Spleen (tissue), 11 donors: ENCODE results near the gene PRPH. TPM values are rescaled to one million over a fixed set of nuclear protein-coding genes. Genes with fewer than 3 reads are reported as not detected.
A peak's percentile ranks its signal among the peaks of the same experiment; 100 is the strongest.

ENCODE experiments used
- DNase-seq: peaks from one replicate; pipeline ENCODE4 v3.0.0-alpha.2; 2020
- H3K27ac ChIP-seq, 8 donors: fragments of 200-600 bp; sonication (generic) in 7 of 8; 1 replicate in 4 of 8; 2 replicates in 4 of 8; pipeline versions ENCODE4 v1.5.0 to v1.8.0; 2016 to 2021; ENCODE audit warnings: inconsistent platforms in 4 of 8, mild to moderate bottlenecking in 4 of 8, moderate library complexity in 1 of 8
- H3K27me3 ChIP-seq, 7 donors: fragments of 200-600 bp; sonication (generic) in 6 of 7; replicated peaks in 1 of 7; 1 replicate in 4 of 7; 2 replicates in 3 of 7; pipeline versions ENCODE4 v1.5.0 to v1.8.0; 2016 to 2021; ENCODE audit warnings: inconsistent platforms in 3 of 7, mild to moderate bottlenecking in 1 of 7
- H3K36me3 ChIP-seq, 6 donors: fragments of 200-600 bp; sonication (generic) in 5 of 6; 1 replicate in 4 of 6; 2 replicates in 2 of 6; pipeline versions ENCODE4 v1.5.0 to v1.8.0; 2016 to 2021; ENCODE audit warnings: inconsistent platforms in 2 of 6
- H3K4me1 ChIP-seq, 6 donors: fragments of 200-600 bp; sonication (generic) in 5 of 6; 1 replicate in 3 of 6; 2 replicates in 3 of 6; pipeline versions ENCODE4 v1.5.0 to v1.8.0; 2016 to 2021; ENCODE audit warnings: inconsistent platforms in 3 of 6
- H3K4me3 ChIP-seq, 8 donors: fragments of 200-600 bp; sonication (generic) in 7 of 8; 1 replicate in 4 of 8; 2 replicates in 4 of 8; pipeline versions ENCODE4 v1.5.0 to v1.8.0; 2016 to 2021; ENCODE audit warnings: inconsistent platforms in 4 of 8, mild to moderate bottlenecking in 4 of 8, moderate library complexity in 2 of 8
- H3K9me3 ChIP-seq, 8 donors: fragments of 200-600 bp; sonication (generic) in 7 of 8; 1 replicate in 4 of 8; 2 replicates in 4 of 8; pipeline versions ENCODE4 v1.5.0 to v1.8.0; 2016 to 2021; ENCODE audit warnings: inconsistent platforms in 4 of 8
- CTCF ChIP-seq, 11 experiments: fragments of 200-600 bp in 7 of 11; fragments of 450-650 bp in 4 of 11; sonication (generic) in 4 of 11; IDR thresholded peaks in 8 of 11; conservative IDR thresholded peaks in 3 of 11; 1 replicate in 7 of 11; 2 replicates in 4 of 11; pipeline versions ENCODE4 v1.4.0 to v1.8.0; 2016 to 2021; ENCODE audit warnings: antibody characterized with exemption in 11 of 11, inconsistent platforms in 4 of 11, mild to moderate bottlenecking in 1 of 11
- POLR2A ChIP-seq, 3 donors: fragments of 450-650 bp; IDR thresholded peaks; one replicate each; pipeline ENCODE4 v1.5.1; 2017; ENCODE audit warnings: antibody characterized with exemption in 3 of 3, mild to moderate bottlenecking in 1 of 3
- POLR2AphosphoS5 ChIP-seq, 3 donors: sonication (generic); formaldehyde crosslinking; IDR thresholded peaks; one replicate each; pipeline ENCODE4 v1.5.1; 2017; ENCODE audit warnings: antibody characterized with exemption in 3 of 3
- WGBS, 5 donors: extraction: QIAGEN DNeasy Blood & Tissue Kit in 3 of 5; methylation state at CpG; one replicate each; pipeline versions ENCODE4 v1.1.5 to v1.1.7; 2013 to 2018; 5-methylcytosine and 5-hydroxymethylcytosine counted together
- intact Hi-C: fragments of 100-400 bp; cut with DNase I; formaldehyde crosslinking; loops from one replicate; pipeline ENCODE4 v1.15.0; 2023; ENCODE audit warnings: low total_unique reads
- polyA plus RNA-seq, 3 donors: library from polyadenylated mRNA; stranded (reverse); fragments of 200-250 nt; gene quantifications; one replicate each; pipeline ENCODE4 v1.2.1, GENCODE V29; 2013
- total RNA-seq, 7 donors: library from RNA; depleted of rRNA in 3 of 7; stranded (reverse); fragments of >200 nt in 3 of 7; fragmentation: NEBNext Ultra II Directional in 4 of 7; extraction: Animal tissue kit (Norgen Biotek cat#: 25700) in 4 of 7; gene quantifications; one replicate each; pipeline versions ENCODE4 v1.1.0 to v1.2.1, GENCODE V29; 2016 to 2021
- donor health status: healthy with polysubstance abuse.
- donor health status: DM: no; HTN: no; CAD: no; lungs with moderate emphysema.
- donor health status: DM: no; HTN: no; CAD: no.
- donor health status: Bipolar disorder and iron deficiency.
- donor health status: healthy.
- donor health status: DM: no; HTN: no; CAD: no.
- donor health status: DM: yes; HTN: yes; CAD: no.

PRPH gene
- total and polyA plus RNA-seq, 10 donors: 0.26 to 3.0 (median 1.0) TPM

GRCh38 chr12:49322367-49322707 lies 27.4 kb downstream of the PRPH start:
- DNase-seq: no peak
- peaks cover 4 to 29% (median 18%) of the 10 kb centered on the region in 6 donors for H3K4me1 ChIP-seq
- H3K36me3 ChIP-seq: peaks cover 0 to 20% (median 0%) of the 10 kb centered on the region in 6 donors
- WGBS, 5 donors: 37 to 45% (median 40%) methylated on average over 12 of the region's 12 CpGs
- no peaks in the 10 kb centered on the region for H3K9me3 ChIP-seq
- no peak for TF ChIP-seq POLR2A (IDR thresholded peaks at IDR 0.05)
- TF ChIP-seq POLR2AphosphoS5 (IDR thresholded peaks at IDR 0.05): no peak
- no peak for TF ChIP-seq CTCF (IDR thresholded peaks at IDR 0.05 in 8 of 11, conservative IDR thresholded peaks at IDR 0.05 in 3 of 11)
- peak overlapping the region in 7 of 8 donors; percentile 14 to 82 (median 73) for H3K27ac ChIP-seq
- H3K27me3 ChIP-seq: no peaks in the 10 kb centered on the region
- peak overlapping the region; percentile 49 to 87 (median 68) for H3K4me3 ChIP-seq
- intact Hi-C loops: no loop called here

GRCh38 chr12:49322708-49323523 lies 28.0 kb downstream of the PRPH start, which contains the start of gene TROAP:
TROAP (plus strand) TSS chr12:49323255; CDS start chr12:49323609, 354 bp downstream.
- 0 to 1% (median 0%) methylated on average over 57 to 65 of the region's 65 CpGs for WGBS, 5 donors
- Histone ChIP-seq H3K4me3 (peak within 1 kb of the TSS; percentile 49 to 87 (median 68)), H3K36me3 (peaks cover 0 to 25% (median 0%) of the 10 kb centered on the region in 6 donors), H3K4me1 (peaks cover 4 to 29% (median 18%) of the 10 kb centered on the region in 6 donors), H3K27ac (peak within 1 kb of the TSS in 7 of 8 donors; percentile 14 to 82 (median 73)), H3K27me3 (no peaks in the 10 kb centered on the region), H3K9me3 (no peaks in the 10 kb centered on the region)
- intact Hi-C loops: no loop called here
- TF ChIP-seq POLR2AphosphoS5 (IDR thresholded peaks at IDR 0.05): peak; percentile 90 to 92 (median 91)
- peak in 4 of 11 experiments; percentile 24 to 59 (median 40) for TF ChIP-seq CTCF (IDR thresholded peaks at IDR 0.05 in 8 of 11, conservative IDR thresholded peaks at IDR 0.05 in 3 of 11)
- TF ChIP-seq POLR2A (IDR thresholded peaks at IDR 0.05): peak in 1 of 3 donors; percentile 31
- DNase-seq: peak; percentile 99

- H3K4me3 ChIP-seq: peak overlapping the region; percentile 36 to 87 (median 68)
- no peak for DNase-seq
- intact Hi-C loops: no loop called here
- peaks cover 4 to 29% (median 18%) of the 10 kb centered on the region in 6 donors for H3K4me1 ChIP-seq
- H3K36me3 ChIP-seq: peaks cover 0 to 29% (median 0%) of the 10 kb centered on the region in 6 donors
- peak overlapping the region in 4 of 8 donors; percentile 41 to 82 (median 78) for H3K27ac ChIP-seq
- 12 to 19% (median 15%) methylated on average over 14 to 19 of the region's 19 CpGs for WGBS, 5 donors
- TF ChIP-seq CTCF (IDR thresholded peaks at IDR 0.05 in 8 of 11, conservative IDR thresholded peaks at IDR 0.05 in 3 of 11) (no peak), POLR2A (IDR thresholded peaks at IDR 0.05) (no peak), POLR2AphosphoS5 (IDR thresholded peaks at IDR 0.05) (no peak)
- H3K27me3 ChIP-seq: no peaks in the 10 kb centered on the region
- H3K9me3 ChIP-seq: no peaks in the 10 kb centered on the region
Observed at GRCh38 chr12:49323524-49324097, 28.7 kb downstream of the PRPH start.

- H3K27me3 ChIP-seq: peaks cover 0 to 5% (median 0%) of the 10 kb centered on the region in 7 donors
- intact Hi-C loops: no loop called here
- H3K9me3 ChIP-seq: no peaks in the 10 kb centered on the region
- H3K36me3 ChIP-seq: peaks cover 0 to 49% (median 0%) of the 10 kb centered on the region in 6 donors
- H3K4me1 ChIP-seq: peaks cover 4 to 29% (median 18%) of the 10 kb centered on the region in 6 donors
- WGBS, 5 donors: 95 to 97% (median 95%) methylated on average over 3 to 6 of the region's 6 CpGs
- no peak overlapping the region for H3K4me3 ChIP-seq
- no peak for DNase-seq
- TF ChIP-seq CTCF (IDR thresholded peaks at IDR 0.05 in 8 of 11, conservative IDR thresholded peaks at IDR 0.05 in 3 of 11) (no peak), POLR2A (IDR thresholded peaks at IDR 0.05) (no peak), POLR2AphosphoS5 (IDR thresholded peaks at IDR 0.05) (no peak)
- H3K27ac ChIP-seq: no peak overlapping the region
Observed at GRCh38 chr12:49325606-49326005, 30.7 kb downstream of the PRPH start.
